ENCODE data around the gene ACBD3. TPM values are rescaled to one million over a fixed set of nuclear protein-coding genes. Genes with fewer than 3 reads are reported as not detected.

ACBD3 gene
- 10 to 100 TPM; 28.1 to 53.6 (median 32.6) TPM for total RNA-seq

DNA sequence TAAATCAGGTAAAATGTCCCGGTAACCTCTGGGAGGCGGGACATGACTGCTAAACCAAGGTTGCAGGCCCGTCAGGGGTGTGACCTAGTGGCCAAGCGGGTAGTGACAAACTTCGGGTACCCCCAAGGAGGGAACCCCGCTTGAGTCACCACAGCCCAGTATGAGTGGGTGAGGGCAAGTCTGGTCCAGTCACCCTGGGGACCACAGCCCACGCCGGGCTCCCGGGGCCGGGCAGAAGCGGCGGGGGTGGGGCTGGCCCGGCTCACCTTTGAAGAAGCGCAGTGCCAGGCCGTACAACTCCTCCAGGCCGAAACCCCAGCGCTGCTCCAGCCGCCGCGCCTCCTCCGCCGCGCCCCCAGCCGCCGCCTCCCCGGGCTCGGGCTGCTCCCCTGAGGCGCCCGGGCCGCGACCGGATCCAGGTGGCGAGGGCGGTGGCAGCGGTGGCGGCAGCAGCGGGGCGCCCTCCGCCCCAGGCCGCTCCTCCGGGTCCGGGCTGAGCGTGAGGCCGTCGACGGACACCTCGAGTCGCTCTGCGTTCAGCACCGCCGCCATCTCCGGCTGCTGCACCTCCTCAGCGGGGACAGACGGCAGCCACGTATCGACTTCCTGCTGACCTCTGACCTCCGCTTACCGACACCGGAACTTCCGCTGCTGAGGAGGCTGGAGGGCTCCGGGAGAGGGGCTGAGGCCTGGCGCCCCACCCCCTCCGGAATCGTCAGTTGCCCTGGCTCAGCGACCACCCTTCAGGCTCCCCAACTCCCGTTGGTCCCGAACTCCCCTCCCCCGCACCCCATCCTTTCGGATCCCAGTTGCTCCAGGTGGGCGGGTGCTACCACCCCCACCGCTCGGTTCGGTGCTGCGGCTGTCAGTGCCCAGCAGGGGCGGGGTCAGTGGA is at the start of gene ACBD3:
Gene ACBD3, minus strand, starts transcription at position 618 of the 895 bp plus-strand sequence. Its CDS starts 66 bp downstream, at position 552.
- H3K27me3 ChIP-seq, result no peaks in the 10 kb centered on the region
- 0% methylated on average over 3 of the region's 75 CpGs for WGBS
- TF ChIP-seq EP300 (IDR thresholded peaks at IDR 0.05) (no peak), CTCF (IDR thresholded peaks at IDR 0.05) (peak in 1 of 3 experiments; percentile 33), POLR2A (IDR thresholded peaks at IDR 0.05; ENCODE audit: low read depth) (peak; percentile 79), POLR2AphosphoS5 (IDR thresholded peaks at IDR 0.05) (peak; percentile 93 to 95)
- peaks cover 42 to 53% (median 47%) of the 10 kb centered on the region in 4 donors for H3K4me1 ChIP-seq
- peak; percentile 95 for DNase-seq (ENCODE audit: extremely low spot score)
- H3K36me3 ChIP-seq, result no peaks in the 10 kb centered on the region
- H3K27ac ChIP-seq (replicated peaks in 1 of 4), result peak within 1 kb of the TSS; percentile 88 to 96 (median 94)
- no peaks in the 10 kb centered on the region for H3K9me3 ChIP-seq
- peak within 1 kb of the TSS; percentile 82 to 96 (median 90) for H3K4me3 ChIP-seq
- intact Hi-C loops (cut with DNase I), result loop anchor here (5.0 kb wide), 1 partner anchor 119 kb away; no protein-coding TSS in a partner anchor

DNA sequence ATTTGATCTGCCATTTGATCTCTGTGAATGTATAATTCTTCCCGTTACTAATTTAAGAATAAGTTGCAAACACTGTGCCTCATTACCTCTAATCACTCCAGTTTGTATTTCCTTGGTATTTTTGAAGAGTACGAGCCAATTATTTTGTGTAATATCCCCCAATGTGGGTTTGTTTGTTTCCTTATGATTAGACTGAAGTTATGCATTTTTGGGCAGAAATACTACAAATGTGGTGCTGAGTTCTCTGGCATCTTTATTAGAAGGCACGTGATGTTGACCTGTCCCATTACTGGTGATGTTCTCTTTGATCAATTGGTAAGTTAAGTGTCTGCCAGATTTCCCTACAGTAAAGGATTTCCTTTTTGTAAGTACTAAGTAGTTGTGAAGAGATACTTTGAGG is 47.3 kb upstream of the ACBD3 start:
- Histone ChIP-seq H3K4me1 (no peaks in the 10 kb centered on the region), H3K27me3 (no peaks in the 10 kb centered on the region), H3K4me3 (no peak overlapping the region), H3K9me3 (no peaks in the 10 kb centered on the region), H3K36me3 (peaks cover 0 to 51% (median 14%) of the 10 kb centered on the region in 4 donors), H3K27ac (replicated peaks in 1 of 4) (no peak overlapping the region)
- intact Hi-C loops (cut with DNase I), result no loop called here
- WGBS, result 94% methylated on average over 3 of the region's 3 CpGs
- no peak for DNase-seq (ENCODE audit: extremely low spot score)
- TF ChIP-seq EP300 (IDR thresholded peaks at IDR 0.05), result no peak
- TF ChIP-seq CTCF (IDR thresholded peaks at IDR 0.05), result no peak
- no peak for TF ChIP-seq POLR2A (IDR thresholded peaks at IDR 0.05; ENCODE audit: low read depth)
- no peak for TF ChIP-seq POLR2AphosphoS5 (IDR thresholded peaks at IDR 0.05)

GRCh38 chr1:226233293-226233692 is 46.8 kb upstream of the ACBD3 start:
- WGBS, result 92% methylated on average over 6 of the region's 6 CpGs
- intact Hi-C loops (cut with DNase I), result no loop called here
- TF ChIP-seq CTCF (IDR thresholded peaks at IDR 0.05) (no peak), EP300 (IDR thresholded peaks at IDR 0.05) (no peak), POLR2AphosphoS5 (IDR thresholded peaks at IDR 0.05) (no peak)

DNA sequence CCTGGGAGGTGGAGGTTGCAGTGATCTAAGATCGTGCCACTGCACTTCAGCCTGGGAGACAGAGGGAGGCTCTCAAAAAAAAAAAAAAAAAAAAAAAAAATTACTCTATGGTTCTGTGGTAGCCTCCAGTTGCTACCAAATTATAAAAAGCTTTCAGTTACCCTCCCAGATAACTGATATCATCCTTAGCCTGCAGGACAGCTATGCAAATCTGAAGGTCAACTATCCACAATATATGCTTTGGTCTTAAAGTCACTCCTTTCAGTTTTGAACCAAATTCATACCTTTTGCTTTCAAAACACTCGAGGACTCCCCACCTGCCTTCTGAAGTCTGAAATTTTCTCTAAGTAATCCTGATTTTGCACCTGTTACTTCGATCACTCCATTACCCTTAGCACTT is 40.1 kb upstream of the ACBD3 start:
- Histone ChIP-seq H3K27me3 (peaks cover 0 to 36% (median 13%) of the 10 kb centered on the region in 4 donors), H3K9me3 (no peaks in the 10 kb centered on the region), H3K36me3 (peaks cover 0 to 5% (median 2%) of the 10 kb centered on the region in 4 donors), H3K4me3 (no peak overlapping the region), H3K4me1 (peaks cover 4 to 16% (median 12%) of the 10 kb centered on the region in 4 donors), H3K27ac (replicated peaks in 1 of 4) (no peak overlapping the region)
- WGBS, result 92% methylated on average over 3 of the region's 3 CpGs
- intact Hi-C loops (cut with DNase I), result no loop called here
- DNase-seq (ENCODE audit: extremely low spot score), result no peak
- no peak for TF ChIP-seq POLR2AphosphoS5 (IDR thresholded peaks at IDR 0.05)

More at GRCh38 chr1:226233293-226233692, 46.8 kb upstream of the ACBD3 start:
- H3K9me3 ChIP-seq, result no peaks in the 10 kb centered on the region
- no peak overlapping the region for H3K27ac ChIP-seq (replicated peaks in 1 of 4)
- peaks cover 0 to 51% (median 12%) of the 10 kb centered on the region in 4 donors for H3K36me3 ChIP-seq
- no peaks in the 10 kb centered on the region for H3K4me1 ChIP-seq
- no peak for DNase-seq (ENCODE audit: extremely low spot score)
- H3K27me3 ChIP-seq, result no peaks in the 10 kb centered on the region
- no peak overlapping the region for H3K4me3 ChIP-seq

DNA sequence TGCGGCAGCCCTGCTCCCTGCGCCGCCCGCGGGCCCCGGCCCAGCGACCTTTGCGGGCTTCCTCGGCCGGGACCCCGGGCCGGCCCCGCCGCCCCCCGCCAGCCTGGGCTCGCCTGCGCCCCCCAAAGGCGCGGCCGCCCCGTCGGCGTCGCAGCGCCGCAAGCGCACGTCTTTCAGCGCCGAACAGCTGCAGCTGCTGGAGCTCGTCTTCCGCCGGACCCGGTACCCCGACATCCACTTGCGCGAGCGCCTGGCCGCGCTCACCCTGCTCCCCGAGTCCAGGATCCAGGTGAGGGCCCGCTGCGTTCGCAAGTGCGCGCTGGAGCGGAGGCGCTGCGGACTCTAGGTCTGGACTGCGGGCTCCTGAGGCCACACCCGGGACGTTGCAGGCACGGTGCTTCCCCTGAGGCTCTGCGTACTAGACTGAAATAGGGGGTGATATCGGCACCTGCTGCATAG is 37.3 kb upstream of the ACBD3 start:
- Histone ChIP-seq H3K9me3 (no peaks in the 10 kb centered on the region), H3K36me3 (no peaks in the 10 kb centered on the region), H3K4me3 (peak overlapping the region; percentile 43 to 60 (median 46)), H3K27me3 (peaks cover 0 to 36% (median 13%) of the 10 kb centered on the region in 4 donors), H3K4me1 (peaks cover 4 to 16% (median 12%) of the 10 kb centered on the region in 4 donors), H3K27ac (replicated peaks in 1 of 4) (no peak overlapping the region)
- no peak for DNase-seq (ENCODE audit: extremely low spot score)
- TF ChIP-seq EP300 (IDR thresholded peaks at IDR 0.05) (no peak), POLR2AphosphoS5 (IDR thresholded peaks at IDR 0.05) (no peak), POLR2A (IDR thresholded peaks at IDR 0.05; ENCODE audit: low read depth) (no peak), CTCF (IDR thresholded peaks at IDR 0.05) (no peak)
- WGBS, result 15% methylated on average over 3 of the region's 55 CpGs
- intact Hi-C loops (cut with DNase I), result no loop called here
